HG03196 (cell line): ENCODE data around the gene NPAS4.
A peak's percentile ranks its signal among the peaks of the same experiment; 100 is the strongest.
"Not testable (repeated sequence)": the region's sequence is repeated elsewhere in the genome, so short reads cannot be mapped to it uniquely, and the experiment has no call there.

Source experiments
- ATAC-seq: cut with Tn5 transposase; IDR thresholded peaks from one replicate; pipeline ENCODE4 v1.9.1; 2021; ENCODE audit not compliant: unreplicated experiment

NPAS4 gene

DNA sequence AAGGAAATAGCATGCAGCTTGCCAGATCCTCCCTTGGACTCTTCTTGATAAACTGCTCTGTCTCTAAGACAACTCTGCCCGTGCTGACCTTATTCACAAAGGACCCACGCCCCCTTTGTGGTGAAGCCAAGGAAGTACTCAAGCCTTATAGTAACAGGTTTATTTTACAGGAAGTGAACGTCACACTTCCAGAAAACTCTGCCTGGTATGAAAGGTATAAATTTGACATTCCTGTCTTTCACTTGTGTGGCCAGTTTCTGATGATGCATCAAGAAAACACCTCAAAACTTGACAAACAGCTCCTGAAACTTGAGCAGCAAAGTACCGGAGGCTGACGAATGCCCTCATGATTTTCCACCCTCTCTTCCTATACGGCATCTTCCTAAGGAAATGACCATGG, 33.4 kb downstream of the NPAS4 start:
- ATAC-seq, result no peak

DNA sequence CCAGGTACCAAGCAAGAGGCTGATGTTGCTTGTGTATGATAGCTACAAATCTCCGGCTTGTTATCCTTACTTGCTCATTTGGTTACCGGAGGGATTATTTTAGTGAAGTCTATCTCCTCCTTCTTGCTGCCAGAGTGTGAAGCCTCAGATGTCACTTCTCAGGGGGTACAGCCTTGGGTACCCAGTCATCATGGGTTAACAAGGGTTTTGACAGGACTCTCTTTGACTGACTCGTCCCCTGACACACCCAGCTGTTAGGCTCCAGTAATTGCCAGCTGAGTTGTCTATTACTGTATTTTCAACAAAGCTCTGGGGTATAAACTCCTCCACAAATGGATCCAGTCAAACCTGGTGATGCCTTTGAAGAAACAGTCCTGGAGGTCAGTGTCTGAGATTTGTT, 34.0 kb downstream of the NPAS4 start:
- ATAC-seq, result no peak

DNA sequence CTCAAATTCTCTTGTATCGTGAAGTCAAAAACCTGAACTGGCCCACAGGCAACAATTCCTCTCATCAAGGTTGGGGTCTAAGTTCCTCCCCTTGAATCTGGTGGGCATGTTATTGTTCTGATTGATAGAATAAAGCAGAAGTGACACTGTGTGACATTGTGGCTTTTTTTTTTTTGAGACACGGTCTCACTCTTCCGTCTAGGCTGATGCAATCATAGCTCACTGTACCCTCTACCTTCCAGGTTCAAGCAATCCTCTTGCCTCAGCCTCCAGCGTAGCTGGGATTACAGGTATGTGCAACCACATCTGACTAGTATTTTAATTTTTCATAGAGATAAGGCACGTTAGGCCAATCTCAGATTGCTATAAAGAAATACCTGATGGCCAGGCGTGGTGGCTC, 37.0 kb downstream of the NPAS4 start:
- no peak for ATAC-seq

DNA sequence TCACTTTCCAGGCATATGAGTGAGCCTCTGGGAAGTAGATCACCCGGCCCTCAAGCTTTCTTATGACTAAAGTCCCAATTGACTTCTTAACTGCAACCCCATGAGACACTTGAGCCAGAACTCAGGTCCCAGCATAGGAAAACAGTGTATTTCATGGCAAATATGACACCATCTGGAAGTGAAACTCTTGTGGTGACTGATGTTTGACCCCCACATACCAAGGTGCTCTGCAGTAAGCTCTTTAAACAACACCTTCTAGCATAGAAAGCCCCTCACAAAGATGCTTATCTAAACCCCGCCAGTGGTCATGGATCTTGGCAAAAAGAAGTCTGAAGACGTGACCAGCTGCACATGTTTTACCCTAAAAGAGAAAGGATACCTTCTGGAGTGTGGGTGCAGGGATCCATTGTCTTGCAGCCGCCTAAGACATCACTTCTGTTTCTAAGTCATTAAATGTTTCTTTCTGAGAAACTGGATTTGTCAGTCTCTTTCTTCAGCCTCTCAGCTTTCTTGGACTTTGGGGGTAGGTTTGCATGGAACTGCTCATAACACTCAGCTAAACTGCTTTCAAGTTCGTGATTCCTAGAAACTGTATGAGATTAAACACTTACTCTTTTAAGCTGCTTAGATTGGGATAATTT, 38.4 kb downstream of the NPAS4 start:
- ATAC-seq, result no peak

- ATAC-seq, result no peak
Measured at GRCh38 chr11:66462010-66462409, 41.2 kb downstream of the NPAS4 start.

GRCh38 chr11:66462911-66463310, 42.1 kb downstream of the NPAS4 start:
- no peak for ATAC-seq

DNA sequence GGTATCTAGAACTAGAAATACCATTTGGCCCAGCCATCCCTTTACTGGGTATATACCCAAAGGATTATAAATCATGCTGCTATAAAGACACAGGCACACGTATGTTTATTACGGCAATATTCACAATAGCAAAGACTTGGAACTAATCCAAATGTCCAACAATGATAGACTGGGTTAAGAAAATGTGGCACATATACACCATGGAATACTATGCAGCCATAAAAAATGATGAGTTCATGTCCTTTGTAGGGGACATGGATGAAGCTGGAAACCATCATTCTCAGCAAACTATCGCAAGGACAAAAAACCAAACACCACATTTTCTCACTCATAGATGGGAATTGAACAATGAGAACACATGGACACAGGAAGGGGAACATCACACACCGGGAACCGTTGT, 43.3 kb downstream of the NPAS4 start:
- not testable (repeated sequence) for ATAC-seq

DNA sequence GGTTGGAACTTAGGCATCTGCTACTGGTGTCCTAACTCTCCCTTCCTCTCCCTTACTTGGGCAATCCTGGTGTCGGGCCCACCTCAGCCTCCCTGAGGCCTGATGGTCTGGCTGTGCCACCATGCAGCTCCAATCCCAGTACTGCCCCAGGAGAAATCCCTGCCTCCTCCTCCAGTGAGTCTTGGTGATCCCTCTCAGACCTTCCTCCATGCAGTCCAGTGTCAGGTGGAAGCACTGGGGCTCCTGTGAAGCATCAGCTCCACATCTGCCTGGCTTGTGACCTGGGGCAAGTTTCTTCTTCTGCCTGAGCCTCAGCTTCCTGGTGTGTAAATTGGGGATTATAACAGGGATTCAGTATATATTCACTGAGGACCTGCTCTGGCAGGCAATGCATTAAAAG, 44.1 kb downstream of the NPAS4 start:
- no peak for ATAC-seq

DNA sequence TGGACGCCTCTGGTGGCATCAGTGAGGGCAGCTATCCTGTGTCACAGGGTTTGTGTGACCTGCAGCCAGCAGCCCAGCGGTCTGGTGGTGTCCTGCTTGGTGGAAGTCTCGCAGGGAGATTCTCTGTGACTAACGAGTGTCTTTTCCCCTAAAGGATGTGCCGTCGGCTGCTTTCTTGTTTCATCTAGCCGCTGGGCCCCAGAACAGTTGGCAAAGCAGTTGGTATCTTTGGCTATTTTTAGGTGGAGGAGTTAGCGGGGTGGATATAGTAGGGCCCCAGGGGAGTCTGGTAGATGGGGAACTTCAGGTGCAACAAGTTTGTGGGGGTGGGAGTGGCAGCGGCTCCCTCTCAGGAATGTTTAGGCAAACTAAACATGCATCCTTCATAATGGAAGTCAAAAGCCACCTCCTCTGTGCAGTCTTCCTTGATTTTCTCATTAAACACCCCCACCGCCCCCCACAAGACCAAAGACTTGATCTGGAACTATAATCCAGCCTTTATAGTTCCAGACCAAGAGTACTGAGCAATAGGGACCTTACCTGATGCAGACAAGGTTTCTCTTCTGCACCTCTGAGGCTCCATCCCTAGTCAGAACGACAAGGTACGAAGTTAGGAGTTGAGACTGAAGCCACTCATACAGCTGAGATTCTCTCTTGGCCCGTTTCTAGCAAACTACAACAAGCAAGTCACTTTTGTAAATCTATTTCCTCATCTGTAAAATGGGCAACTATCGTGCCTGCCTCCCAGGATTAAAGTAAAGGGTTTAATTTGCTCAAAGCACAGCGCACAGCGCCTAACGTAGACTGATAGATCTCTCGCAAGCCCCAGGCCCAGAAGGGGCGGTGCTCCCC, 44.8 kb downstream of the NPAS4 start:
- ATAC-seq, result no peak

- peak; percentile 81 for ATAC-seq
Measured at GRCh38 chr11:66466225-66467033, 45.6 kb downstream of the NPAS4 start, which contains the start of gene PELI3. Gene PELI3 (plus strand): TSS chr11:66466905. CDS start chr11:66468129, 1,224 bp downstream.

DNA sequence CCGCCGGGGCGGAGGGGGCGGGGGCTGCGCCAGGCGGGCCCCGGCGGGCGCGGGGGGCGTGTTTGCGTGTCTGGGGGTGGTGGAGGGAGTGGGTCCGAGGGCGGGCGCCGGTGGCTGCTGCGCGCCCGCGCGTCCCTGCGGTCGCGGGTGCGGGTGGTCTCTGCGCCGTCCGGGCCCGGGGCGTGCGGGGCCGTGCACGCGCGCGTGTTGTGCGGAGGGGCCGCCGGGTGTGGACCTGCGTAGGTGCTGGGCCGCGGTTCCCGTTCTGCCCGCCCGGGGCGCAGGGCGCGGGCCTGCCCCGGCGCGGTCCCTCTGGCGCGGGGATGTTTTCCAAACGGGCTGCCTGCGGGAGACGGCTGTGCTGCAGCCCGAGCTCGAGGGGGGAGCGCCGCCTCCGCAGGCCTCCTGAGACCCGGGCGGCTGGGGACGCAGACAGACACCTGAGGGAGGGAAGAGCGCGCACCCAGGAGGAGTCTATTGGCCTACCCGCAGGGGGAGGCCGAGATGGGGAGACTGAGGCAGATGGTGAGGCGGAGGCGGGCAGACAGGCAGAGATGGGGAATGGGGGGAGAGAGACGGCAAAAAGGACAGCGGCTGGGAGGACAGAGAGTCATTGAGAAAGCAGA, 46.3 kb downstream of the NPAS4 start:
- peak; percentile 13 for ATAC-seq

DNA sequence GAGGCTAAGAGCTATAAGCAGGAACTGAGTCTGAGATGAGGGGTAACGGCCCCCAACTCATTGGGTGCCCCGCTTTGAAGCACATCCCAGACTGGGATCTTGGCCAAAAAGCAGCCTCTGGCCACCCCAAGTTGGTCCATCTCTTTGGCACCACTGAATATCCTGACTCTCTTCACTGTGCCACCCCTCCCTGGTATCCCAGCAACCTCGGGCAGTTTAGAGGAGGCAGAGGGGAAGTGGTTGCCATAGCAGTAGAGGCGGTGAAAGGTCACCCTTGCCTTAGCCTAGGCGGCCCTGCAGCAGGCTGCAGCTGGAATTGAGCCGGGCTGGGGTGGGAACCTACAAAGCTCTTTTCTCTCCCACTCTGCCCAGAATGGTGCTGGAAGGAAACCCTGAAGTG, 46.9 kb downstream of the NPAS4 start:
- ATAC-seq, result no peak

- ATAC-seq, result no peak
Measured at GRCh38 chr11:66468691-66469090, 47.9 kb downstream of the NPAS4 start.

- no peak for ATAC-seq
Measured at GRCh38 chr11:66469441-66469840, 48.6 kb downstream of the NPAS4 start.

- no peak for ATAC-seq
Measured at GRCh38 chr11:66470015-66470414, 49.2 kb downstream of the NPAS4 start.

DNA sequence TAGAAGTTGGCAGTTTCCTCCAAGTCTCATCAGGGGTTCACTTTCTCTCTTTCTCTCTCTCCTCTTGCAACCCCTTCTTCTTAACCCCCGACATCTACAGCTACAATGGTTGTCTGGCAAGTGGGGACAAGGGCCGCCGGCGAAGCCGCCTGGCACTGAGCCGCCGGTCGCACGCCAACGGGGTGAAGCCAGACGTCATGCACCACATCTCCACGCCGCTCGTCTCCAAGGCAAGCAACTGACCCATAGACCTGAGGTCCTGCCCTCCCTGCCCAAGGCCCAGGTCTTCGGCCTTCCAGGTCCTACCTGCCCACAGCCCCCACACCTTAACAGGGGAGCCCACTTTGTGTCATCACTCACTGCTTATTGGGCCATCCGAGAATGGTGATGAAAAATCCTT, 50.3 kb downstream of the NPAS4 start:
- ATAC-seq, result no peak

GRCh38 chr11:66472054-66472453, 51.2 kb downstream of the NPAS4 start:
- no peak for ATAC-seq

- ATAC-seq, result no peak
Measured at GRCh38 chr11:66473167-66473566, 52.3 kb downstream of the NPAS4 start.

- ATAC-seq, result no peak
Measured at GRCh38 chr11:66473608-66474515, 53.0 kb downstream of the NPAS4 start.
